HG03108 (cell line): Measurements from ENCODE around the gene CNNM2.
"Not testable (repeated sequence)": the region's sequence is repeated elsewhere in the genome, so short reads cannot be mapped to it uniquely, and the experiment has no call there.

Experiments
- ATAC-seq: cut with Tn5 transposase; IDR thresholded peaks from one replicate; pipeline ENCODE4 v1.9.1; 2021; ENCODE audit warnings: moderate library complexity; ENCODE audit not compliant: unreplicated experiment

CNNM2 gene

GRCh38 chr10:103130180-103130579 is 212.1 kb downstream of the CNNM2 start:
- not testable (repeated sequence) for ATAC-seq

- ATAC-seq = no peak
Observed at GRCh38 chr10:103130910-103131309, 212.8 kb downstream of the CNNM2 start.

- not testable (repeated sequence) for ATAC-seq
Observed at GRCh38 chr10:103135168-103135567, 217.1 kb downstream of the CNNM2 start.

- no peak for ATAC-seq
Observed at GRCh38 chr10:103139803-103140202, 221.7 kb downstream of the CNNM2 start.
